Stomach smooth muscle (tissue), 2 donors: ENCODE data around the gene RPH3AL.
"Not testable (repeated sequence)": the region's sequence is repeated elsewhere in the genome, so short reads cannot be mapped to it uniquely, and the experiment has no call there.

Experiments used
- H3K27ac ChIP-seq: one replicate; pipeline ENCODE4 v1.7.0; 2013; ENCODE audit warnings: mild to moderate bottlenecking, low read length, inconsistent platforms
- H3K27me3 ChIP-seq, 2 donors: one replicate each; pipeline ENCODE4 v1.7.0; 2013; ENCODE audit warnings: low read length in 2 of 2; ENCODE audit not compliant: insufficient read depth in 2 of 2, control insufficient read depth in 1 of 2
- H3K36me3 ChIP-seq, 2 donors: one replicate each; pipeline ENCODE4 v1.7.0; 2013; ENCODE audit warnings: low read length in 2 of 2; ENCODE audit not compliant: control insufficient read depth in 2 of 2, insufficient read depth in 2 of 2
- H3K4me1 ChIP-seq: one replicate; pipeline ENCODE4 v1.7.0; 2013; ENCODE audit warnings: low read length; ENCODE audit not compliant: control insufficient read depth, insufficient read depth
- H3K4me3 ChIP-seq, 2 donors: one replicate each; pipeline ENCODE4 v1.7.0; 2013; ENCODE audit warnings: low read length in 2 of 2
- H3K9ac ChIP-seq, 2 donors: one replicate each; pipeline ENCODE4 v1.7.0; 2013; ENCODE audit warnings: low read length in 2 of 2, mild to moderate bottlenecking in 1 of 2
- H3K9me3 ChIP-seq, 2 donors: one replicate each; pipeline ENCODE4 v1.7.0; 2013; ENCODE audit warnings: low read length in 2 of 2; ENCODE audit not compliant: control insufficient read depth in 2 of 2
- donor health status: healthy.
- donor health status: Pancreatic carcinoma.

The RPH3AL gene

GRCh38 chr17:177155-177554 lies 175.5 kb downstream of the RPH3AL start:
- H3K9ac ChIP-seq = no peak overlapping the region

GRCh38 chr17:173166-173911 lies 179.3 kb downstream of the RPH3AL start:
- peaks cover 0 to 13% of the 10 kb centered on the region in 2 donors for H3K27me3 ChIP-seq
- no peak overlapping the region for H3K9ac ChIP-seq
- H3K27ac ChIP-seq = no peak overlapping the region
- no peaks in the 10 kb centered on the region for H3K36me3 ChIP-seq
- no peak overlapping the region for H3K4me3 ChIP-seq
- no peaks in the 10 kb centered on the region for H3K9me3 ChIP-seq
- H3K4me1 ChIP-seq = no peaks in the 10 kb centered on the region

More at GRCh38 chr17:177155-177554, 175.5 kb downstream of the RPH3AL start:
- Histone ChIP-seq H3K9me3 (no peaks in the 10 kb centered on the region), H3K27me3 (peaks cover 19 to 28% of the 10 kb centered on the region in 2 donors), H3K4me1 (peaks cover 15% of the 10 kb centered on the region), H3K27ac (no peak overlapping the region), H3K4me3 (no peak overlapping the region), H3K36me3 (no peaks in the 10 kb centered on the region)

GRCh38 chr17:172401-172800 lies 180.2 kb downstream of the RPH3AL start:
- Histone ChIP-seq H3K36me3 (no peaks in the 10 kb centered on the region), H3K9me3 (no peaks in the 10 kb centered on the region), H3K4me1 (no peaks in the 10 kb centered on the region), H3K9ac (no peak overlapping the region), H3K27ac (no peak overlapping the region), H3K27me3 (peaks cover 0 to 9% of the 10 kb centered on the region in 2 donors), H3K4me3 (no peak overlapping the region)

GRCh38 chr17:171871-172270 lies 180.7 kb downstream of the RPH3AL start:
- H3K9me3 ChIP-seq = no peaks in the 10 kb centered on the region
- H3K27me3 ChIP-seq = peaks cover 0 to 7% of the 10 kb centered on the region in 2 donors
- no peaks in the 10 kb centered on the region for H3K36me3 ChIP-seq
- no peak overlapping the region for H3K9ac ChIP-seq
- no peak overlapping the region for H3K4me3 ChIP-seq
- no peaks in the 10 kb centered on the region for H3K4me1 ChIP-seq
- no peak overlapping the region for H3K27ac ChIP-seq

- Histone ChIP-seq H3K27ac (no peak overlapping the region), H3K9ac (no peak overlapping the region), H3K4me3 (no peak overlapping the region), H3K4me1 (no peaks in the 10 kb centered on the region), H3K27me3 (peaks cover 0 to 5% of the 10 kb centered on the region in 2 donors), H3K9me3 (no peaks in the 10 kb centered on the region), H3K36me3 (no peaks in the 10 kb centered on the region)
Observed at GRCh38 chr17:170130-170670, 182.4 kb downstream of the RPH3AL start.

GRCh38 chr17:168614-169013 lies 184.0 kb downstream of the RPH3AL start:
- not testable (repeated sequence) for H3K36me3 ChIP-seq, H3K27ac ChIP-seq, H3K9me3 ChIP-seq, H3K4me1 ChIP-seq, H3K9ac ChIP-seq, H3K4me3 ChIP-seq, H3K27me3 ChIP-seq

- Histone ChIP-seq H3K9ac (no peak overlapping the region), H3K27ac (no peak overlapping the region), H3K4me3 (no peak overlapping the region), H3K27me3 (no peaks in the 10 kb centered on the region), H3K36me3 (no peaks in the 10 kb centered on the region), H3K9me3 (no peaks in the 10 kb centered on the region), H3K4me1 (no peaks in the 10 kb centered on the region)
Observed at GRCh38 chr17:165939-166338, 186.7 kb downstream of the RPH3AL start.

- H3K9me3 ChIP-seq = no peaks in the 10 kb centered on the region
- H3K36me3 ChIP-seq = no peaks in the 10 kb centered on the region
- H3K9ac ChIP-seq = no peak overlapping the region
- no peak overlapping the region for H3K27ac ChIP-seq
- H3K27me3 ChIP-seq = no peaks in the 10 kb centered on the region
- no peak overlapping the region for H3K4me3 ChIP-seq
- no peaks in the 10 kb centered on the region for H3K4me1 ChIP-seq
Observed at GRCh38 chr17:164303-165235, 188.0 kb downstream of the RPH3AL start.

- Histone ChIP-seq H3K27ac (no peak overlapping the region), H3K4me3 (no peak overlapping the region), H3K9me3 (no peaks in the 10 kb centered on the region), H3K27me3 (no peaks in the 10 kb centered on the region), H3K9ac (no peak overlapping the region), H3K36me3 (no peaks in the 10 kb centered on the region), H3K4me1 (no peaks in the 10 kb centered on the region)
Observed at GRCh38 chr17:163514-164098, 189.0 kb downstream of the RPH3AL start.

- Histone ChIP-seq H3K36me3 (no peaks in the 10 kb centered on the region), H3K9me3 (no peaks in the 10 kb centered on the region), H3K27me3 (no peaks in the 10 kb centered on the region), H3K4me3 (no peak overlapping the region), H3K27ac (no peak overlapping the region), H3K9ac (no peak overlapping the region), H3K4me1 (no peaks in the 10 kb centered on the region)
Observed at GRCh38 chr17:162689-163088, 189.9 kb downstream of the RPH3AL start.
